NCI-H69 (cell line): ENCODE results near the gene MMP2.
A peak's percentile ranks its signal among the peaks of the same experiment; 100 is the strongest.

Source experiments
- DNase-seq: peaks from one replicate; lab custom pipeline; 2025; lab: John Stamatoyannopoulos, UW

Gene MMP2

GRCh38 chr16:55494994-55495421, 16.0 kb downstream of the MMP2 start:
- no peak for DNase-seq

GRCh38 chr16:55495616-55496289, 16.8 kb downstream of the MMP2 start:
- DNase-seq: no peak

- DNase-seq: no peak
These were observed 17.6 kb downstream of the MMP2 start for GRCh38 chr16:55496509-55497145.

- no peak for DNase-seq
These were observed 18.6 kb downstream of the MMP2 start for GRCh38 chr16:55497558-55497957.

- DNase-seq: no peak
These were observed 19.1 kb downstream of the MMP2 start for GRCh38 chr16:55498101-55498500.

GRCh38 chr16:55499281-55499680, 20.3 kb downstream of the MMP2 start:
- no peak for DNase-seq

- DNase-seq: no peak
These were observed 21.0 kb downstream of the MMP2 start for GRCh38 chr16:55499951-55500529.

- DNase-seq: peak; percentile 7
These were observed 21.6 kb downstream of the MMP2 start for GRCh38 chr16:55500530-55501011.

GRCh38 chr16:55501549-55502322, 22.7 kb downstream of the MMP2 start:
- no peak for DNase-seq

GRCh38 chr16:55502801-55503366, 23.9 kb downstream of the MMP2 start:
- peak; percentile 38 for DNase-seq

- no peak for DNase-seq
These were observed 24.9 kb downstream of the MMP2 start for GRCh38 chr16:55503726-55504550.

GRCh38 chr16:55505333-55506015, 26.5 kb downstream of the MMP2 start:
- no peak for DNase-seq

GRCh38 chr16:55506083-55506482, 27.1 kb downstream of the MMP2 start:
- DNase-seq: peak; percentile 61

GRCh38 chr16:55506708-55507107, 27.7 kb downstream of the MMP2 start:
- DNase-seq: no peak

- no peak for DNase-seq
These were observed 29.4 kb downstream of the MMP2 start for GRCh38 chr16:55508271-55508921.

GRCh38 chr16:55508941-55509931, 30.2 kb downstream of the MMP2 start, which contains the start of gene LPCAT2:
Gene LPCAT2, plus strand, starts transcription at chr16:55509072. Its CDS starts 110 bp downstream, at chr16:55509182.
- peak; percentile 17 for DNase-seq

- DNase-seq: no peak
These were observed 31.3 kb downstream of the MMP2 start for GRCh38 chr16:55510185-55510805.

GRCh38 chr16:55512941-55513340, 33.9 kb downstream of the MMP2 start:
- DNase-seq: no peak
